ENCODE data around the gene AVL9.

The AVL9 gene

DNA sequence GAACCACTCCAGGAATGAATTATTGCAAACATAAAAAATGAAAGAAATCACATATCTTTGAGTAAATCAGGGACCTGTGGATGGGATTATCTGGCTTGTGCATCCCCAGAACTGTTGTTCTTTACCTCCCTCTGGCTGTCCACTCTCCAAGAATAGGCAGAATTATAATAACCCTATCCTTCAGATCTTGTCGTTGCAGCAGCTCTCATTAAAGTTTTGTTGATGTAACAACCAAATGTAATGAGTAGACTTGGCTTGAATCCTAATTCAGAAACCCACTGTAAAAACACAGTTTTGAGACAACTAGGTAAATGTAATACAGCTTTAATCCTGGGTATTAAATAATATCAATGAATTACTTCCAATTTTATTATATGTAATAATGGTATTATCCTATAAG is 21.3 kb upstream of the AVL9 start:
- H3K4me1 ChIP-seq, result 0 out of 2 replicates have a peak, but pooled peaks cover under 1% of the 10 kb centered on the region
- H3K36me3 ChIP-seq, result no peaks in the 10 kb centered on the region
- H3K4me3 ChIP-seq (ENCODE audit: low read depth, low read length), result no peak overlapping the region
- DNase-seq, result no peak
- TF ChIP-seq, protein P1, sequence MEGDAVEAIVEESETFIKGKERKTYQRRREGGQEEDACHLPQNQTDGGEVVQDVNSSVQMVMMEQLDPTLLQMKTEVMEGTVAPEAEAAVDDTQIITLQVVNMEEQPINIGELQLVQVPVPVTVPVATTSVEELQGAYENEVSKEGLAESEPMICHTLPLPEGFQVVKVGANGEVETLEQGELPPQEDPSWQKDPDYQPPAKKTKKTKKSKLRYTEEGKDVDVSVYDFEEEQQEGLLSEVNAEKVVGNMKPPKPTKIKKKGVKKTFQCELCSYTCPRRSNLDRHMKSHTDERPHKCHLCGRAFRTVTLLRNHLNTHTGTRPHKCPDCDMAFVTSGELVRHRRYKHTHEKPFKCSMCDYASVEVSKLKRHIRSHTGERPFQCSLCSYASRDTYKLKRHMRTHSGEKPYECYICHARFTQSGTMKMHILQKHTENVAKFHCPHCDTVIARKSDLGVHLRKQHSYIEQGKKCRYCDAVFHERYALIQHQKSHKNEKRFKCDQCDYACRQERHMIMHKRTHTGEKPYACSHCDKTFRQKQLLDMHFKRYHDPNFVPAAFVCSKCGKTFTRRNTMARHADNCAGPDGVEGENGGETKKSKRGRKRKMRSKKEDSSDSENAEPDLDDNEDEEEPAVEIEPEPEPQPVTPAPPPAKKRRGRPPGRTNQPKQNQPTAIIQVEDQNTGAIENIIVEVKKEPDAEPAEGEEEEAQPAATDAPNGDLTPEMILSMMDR (IDR thresholded peaks at IDR 0.05; ENCODE audit: low read depth, low read length), result no peak
- no peaks in the 10 kb centered on the region for H3K9me3 ChIP-seq
- H3K27me3 ChIP-seq, result no peaks in the 10 kb centered on the region

DNA sequence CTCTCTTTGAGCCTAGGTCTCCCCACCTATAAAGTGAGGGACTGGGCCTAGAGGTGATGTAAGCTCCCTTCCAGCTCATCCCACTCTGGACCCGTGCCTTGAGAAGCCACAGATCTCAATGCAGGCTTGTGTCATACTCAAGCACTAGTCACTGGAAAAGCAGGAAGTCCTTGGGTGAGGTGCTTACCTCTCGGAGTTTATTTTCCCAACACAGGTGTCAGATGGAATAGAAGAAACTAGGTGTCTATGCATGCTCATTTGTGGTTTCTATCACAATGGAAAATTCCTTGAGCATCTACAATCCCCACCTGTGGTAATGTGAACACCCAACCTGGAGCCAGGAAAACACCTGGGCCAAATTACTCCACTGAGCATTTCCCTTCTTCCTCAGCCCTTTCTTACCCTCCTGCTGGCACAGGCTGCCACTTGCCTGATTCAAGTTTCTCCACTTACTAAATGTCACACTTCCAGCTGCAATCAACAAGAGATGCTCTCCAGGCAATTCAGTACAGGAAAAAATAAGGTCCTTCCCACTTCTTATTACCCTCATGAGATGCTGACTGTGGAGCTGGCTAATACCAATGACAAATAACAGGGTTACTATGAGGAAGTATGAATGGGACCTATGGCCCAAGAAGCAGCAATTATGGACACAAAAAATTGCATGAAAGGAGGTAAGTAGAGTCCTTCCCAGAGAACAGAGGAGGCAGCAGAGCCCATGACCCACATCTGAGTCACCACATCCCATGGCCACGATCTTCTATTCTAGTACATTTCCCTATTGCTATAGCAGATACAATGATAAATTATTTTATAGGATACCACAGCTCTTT is 18.3 kb upstream of the AVL9 start:
- Histone ChIP-seq H3K4me1 (peaks cover 18% of the 10 kb centered on the region), H3K27me3 (no peaks in the 10 kb centered on the region), H3K36me3 (no peaks in the 10 kb centered on the region), H3K9me3 (no peaks in the 10 kb centered on the region), H3K4me3 (ENCODE audit: low read depth, low read length) (no peak overlapping the region)
- TF ChIP-seq, protein P1 (IDR thresholded peaks at IDR 0.05; ENCODE audit: low read depth, low read length), result no peak
- no peak for DNase-seq

DNA sequence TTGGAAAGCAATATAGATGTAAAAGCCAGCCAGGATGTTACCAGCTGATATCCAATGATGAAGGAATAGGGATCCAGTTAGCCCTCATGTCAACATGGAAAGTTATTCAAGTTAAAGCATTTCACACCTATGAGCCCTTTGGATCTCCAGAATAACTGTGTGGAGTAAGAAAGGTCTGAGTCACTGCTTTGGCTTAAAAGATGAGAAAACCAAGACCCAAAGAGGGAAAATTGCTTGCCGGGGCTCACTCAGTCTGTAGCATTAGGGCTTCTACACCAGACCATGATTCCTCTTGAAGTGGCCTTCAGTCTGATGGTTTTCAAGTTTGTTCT is 17.7 kb upstream of the AVL9 start:
- no peaks in the 10 kb centered on the region for H3K36me3 ChIP-seq
- DNase-seq, result no peak
- H3K4me1 ChIP-seq, result peaks cover 23% of the 10 kb centered on the region
- no peaks in the 10 kb centered on the region for H3K9me3 ChIP-seq
- TF ChIP-seq, protein P1 (IDR thresholded peaks at IDR 0.05; ENCODE audit: low read depth, low read length), result no peak
- no peak overlapping the region for H3K4me3 ChIP-seq (ENCODE audit: low read depth, low read length)
- no peaks in the 10 kb centered on the region for H3K27me3 ChIP-seq

DNA sequence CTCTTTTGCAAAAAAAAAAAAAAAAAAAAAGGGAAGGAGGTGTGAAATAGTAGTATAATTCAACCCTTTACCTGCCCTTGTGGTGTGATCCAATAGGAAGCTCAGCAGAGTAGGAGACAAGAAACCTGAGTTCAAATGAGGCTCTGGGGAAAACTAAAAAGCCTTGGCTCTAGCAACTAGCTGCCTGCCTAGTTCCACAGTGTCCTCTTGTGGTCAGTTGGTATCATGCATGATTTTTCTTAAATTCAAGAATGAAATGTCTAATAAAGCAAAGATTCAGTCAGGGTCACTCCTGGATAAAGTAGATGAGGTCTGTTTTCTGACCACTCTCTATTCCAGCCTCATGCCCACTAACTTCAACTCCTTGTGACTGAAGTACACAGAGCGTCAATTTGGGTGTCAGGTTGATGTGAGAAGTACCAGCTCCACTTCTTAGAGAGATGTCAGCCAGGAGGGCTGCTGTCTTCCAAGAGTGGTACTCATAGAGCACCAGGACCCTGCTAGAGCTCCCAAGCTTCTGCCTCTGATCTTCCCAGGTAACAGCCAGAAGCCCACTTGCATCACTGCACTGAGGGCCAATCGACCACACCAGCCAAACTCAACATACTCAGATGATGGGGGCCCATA is 15.6 kb upstream of the AVL9 start:
- peak; percentile 53 for DNase-seq
- Histone ChIP-seq H3K4me1 (peaks cover 30% of the 10 kb centered on the region), H3K4me3 (ENCODE audit: low read depth, low read length) (no peak overlapping the region), H3K27me3 (no peaks in the 10 kb centered on the region), H3K9me3 (no peaks in the 10 kb centered on the region), H3K36me3 (no peaks in the 10 kb centered on the region)
- TF ChIP-seq, protein P1 (IDR thresholded peaks at IDR 0.05; ENCODE audit: low read depth, low read length), result peak; percentile 99

DNA sequence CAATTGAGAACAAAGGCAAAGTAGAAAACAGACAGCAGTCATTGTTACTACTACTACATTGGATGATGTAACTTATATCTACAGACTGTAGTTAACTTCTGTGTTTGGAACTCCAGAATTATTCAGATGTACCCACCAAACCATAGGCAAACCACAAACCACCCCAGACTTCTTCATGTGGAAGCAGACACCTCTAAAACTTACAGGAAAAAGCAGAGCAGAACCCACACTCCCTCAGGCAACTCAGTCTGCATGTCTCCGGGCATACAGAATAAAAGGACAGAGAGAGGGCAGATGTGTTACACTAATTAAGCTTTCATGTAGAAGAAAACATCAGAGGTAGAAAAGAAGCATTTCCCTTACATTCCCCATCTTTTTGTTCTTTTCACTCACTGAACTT is 14.1 kb upstream of the AVL9 start:
- no peak overlapping the region for H3K4me3 ChIP-seq (ENCODE audit: low read depth, low read length)
- H3K4me1 ChIP-seq, result peaks cover 30% of the 10 kb centered on the region
- H3K27me3 ChIP-seq, result no peaks in the 10 kb centered on the region
- TF ChIP-seq, protein P1 (IDR thresholded peaks at IDR 0.05; ENCODE audit: low read depth, low read length), result no peak
- DNase-seq, result no peak
- H3K36me3 ChIP-seq, result peaks cover 1% of the 10 kb centered on the region; the same call in 1 of the 2 replicates
- no peaks in the 10 kb centered on the region for H3K9me3 ChIP-seq

DNA sequence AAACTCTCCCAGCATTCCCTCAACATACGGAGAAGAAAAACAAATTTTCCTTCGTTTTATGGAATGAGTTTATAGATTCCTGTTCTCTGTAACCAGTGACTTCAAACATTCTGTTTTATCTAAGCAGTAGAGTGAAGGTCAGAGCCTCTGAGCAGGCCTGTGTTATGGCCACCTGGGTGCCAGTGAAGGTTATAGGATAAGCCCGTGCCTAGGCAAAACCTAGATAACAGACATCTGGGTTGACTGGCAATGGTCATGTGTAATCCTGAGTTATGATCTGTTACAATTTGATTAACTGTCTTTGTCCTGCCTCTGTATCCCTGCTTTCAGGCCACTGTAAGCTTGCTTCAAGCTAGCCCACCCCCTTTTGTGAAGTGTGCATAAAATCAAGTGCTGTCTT is 13.4 kb upstream of the AVL9 start:
- TF ChIP-seq, protein P1 (IDR thresholded peaks at IDR 0.05; ENCODE audit: low read depth, low read length), result no peak
- peaks cover 7% of the 10 kb centered on the region for H3K36me3 ChIP-seq
- no peak overlapping the region for H3K4me3 ChIP-seq (ENCODE audit: low read depth, low read length)
- H3K4me1 ChIP-seq, result peaks cover 30% of the 10 kb centered on the region
- H3K27me3 ChIP-seq, result no peaks in the 10 kb centered on the region
- DNase-seq, result peak; percentile 71
- no peaks in the 10 kb centered on the region for H3K9me3 ChIP-seq
